Activated CD4-positive, alpha-beta T cell treated with anti-CD3 and anti-CD28 coated beads, Interleukin-2, amount 10 ng/mL, durations not matched to agents 7 days and 5 days (primary cell): ENCODE measurements around the gene CFAP54. TPM values are rescaled to one million over a fixed set of nuclear protein-coding genes. Genes with fewer than 3 reads are reported as not detected.

Source experiments
- CTCF ChIA-PET: fragments of 350-600 bp; sonication (Branson Sonifier 250); formaldehyde crosslinking; loops from one replicate; lab custom pipeline; 2021; ENCODE audit warnings: antibody characterized with exemption; lab: Charles Lee
- POLR2A ChIA-PET: fragments of 350-600 bp; sonication (Branson Sonifier 250); formaldehyde crosslinking; loops from one replicate; lab custom pipeline; 2021; ENCODE audit warnings: antibody characterized with exemption; lab: Charles Lee
- DNase-seq: peaks from one replicate; pipeline ENCODE4 v3.0.0-alpha.2; 2020
- H3K27ac Mint-ChIP-seq: one replicate; pipeline ENCODE4 v1.8.0; 2021; ENCODE audit warnings: mild to moderate bottlenecking, moderate library complexity, mixed read lengths
- H3K27me3 Mint-ChIP-seq: one replicate; pipeline ENCODE4 v1.8.0; 2021; ENCODE audit warnings: mixed read lengths
- H3K36me3 Mint-ChIP-seq: one replicate; pipeline ENCODE4 v1.8.0; 2021; ENCODE audit warnings: low read depth, mixed read lengths
- H3K4me1 Mint-ChIP-seq: one replicate; pipeline ENCODE4 v1.8.0; 2021; ENCODE audit warnings: mixed read lengths
- H3K4me3 Mint-ChIP-seq: one replicate; pipeline ENCODE4 v1.8.0; 2021; ENCODE audit warnings: mild to moderate bottlenecking, moderate library complexity, mixed read lengths
- H3K9me3 Mint-ChIP-seq: one replicate; pipeline ENCODE4 v1.8.0; 2021; ENCODE audit warnings: mixed read lengths
- total RNA-seq, 2 experiments: library from RNA; stranded (reverse); gene quantifications; one replicate each; pipeline ENCODE4 v1.2.3, GENCODE V29; 2021

CFAP54 gene
- total RNA-seq, 2 experiments from 2014 or later: 0.23 to 0.40 TPM

DNA sequence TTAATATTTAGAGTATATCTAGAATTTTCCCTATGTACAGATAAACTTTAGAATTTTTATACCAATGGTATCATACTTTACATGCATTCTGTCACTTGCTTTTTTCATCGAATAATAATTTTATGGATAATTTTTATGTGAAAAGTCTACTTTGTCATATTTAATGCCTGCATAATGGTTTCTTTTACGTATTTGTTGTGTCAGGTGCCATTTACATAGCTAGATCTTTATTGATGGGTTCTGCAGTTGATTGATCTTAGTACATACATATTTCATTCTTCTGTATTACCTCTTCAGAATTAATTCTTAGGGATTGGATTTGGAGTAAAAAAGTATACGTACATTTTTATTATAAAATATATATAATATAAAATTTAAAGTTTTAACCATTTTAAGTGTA is 340.0 kb downstream of the CFAP54 start:
- ChIA-PET POLR2A (no interaction called here), CTCF (no interaction called here)
- Mint-ChIP-seq H3K4me1 (no peaks in the 10 kb centered on the region), H3K4me3 (no peak overlapping the region), H3K27ac (no peak overlapping the region), H3K36me3 (no peaks in the 10 kb centered on the region), H3K27me3 (no peaks in the 10 kb centered on the region), H3K9me3 (peaks cover 2% of the 10 kb centered on the region)
- no peak for DNase-seq

- no peak overlapping the region for H3K27ac Mint-ChIP-seq
- H3K36me3 Mint-ChIP-seq: no peaks in the 10 kb centered on the region
- H3K4me1 Mint-ChIP-seq: no peaks in the 10 kb centered on the region
- H3K9me3 Mint-ChIP-seq: peaks cover 2% of the 10 kb centered on the region
- no peaks in the 10 kb centered on the region for H3K27me3 Mint-ChIP-seq
- CTCF ChIA-PET: no interaction called here
- POLR2A ChIA-PET: no interaction called here
- DNase-seq: no peak
- H3K4me3 Mint-ChIP-seq: no peak overlapping the region
Measured at GRCh38 chr12:96831346-96831745, 342.0 kb downstream of the CFAP54 start.

DNA sequence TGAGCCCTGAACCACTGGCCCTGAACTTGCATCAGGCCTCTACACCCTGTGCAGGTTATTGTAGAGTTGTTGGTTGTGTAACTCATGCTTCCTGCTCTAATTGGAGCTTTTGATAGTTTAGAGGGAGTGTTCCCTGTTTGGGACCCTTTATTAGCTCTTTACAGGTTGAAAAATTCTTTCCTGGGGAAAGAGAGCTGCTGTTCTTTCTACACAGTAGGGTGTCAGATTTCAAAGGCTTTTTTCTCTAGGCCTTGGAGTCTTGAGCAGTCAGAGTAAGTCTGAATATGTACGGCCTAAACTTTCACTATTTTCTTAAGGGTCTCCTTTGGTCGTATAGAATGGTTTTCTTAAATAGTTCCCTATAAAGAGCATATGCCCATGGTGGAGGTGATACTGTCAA is 356.9 kb downstream of the CFAP54 start:
- Mint-ChIP-seq H3K4me1 (no peaks in the 10 kb centered on the region), H3K9me3 (no peaks in the 10 kb centered on the region), H3K27me3 (peaks cover 9% of the 10 kb centered on the region), H3K36me3 (no peaks in the 10 kb centered on the region), H3K4me3 (no peak overlapping the region), H3K27ac (no peak overlapping the region)
- ChIA-PET POLR2A (no interaction called here), CTCF (interaction anchor here (1.3 kb wide), 1 partner anchor 15 kb away, joined by 3 read pairs; no protein-coding TSS in a partner anchor)
- DNase-seq: no peak

DNA sequence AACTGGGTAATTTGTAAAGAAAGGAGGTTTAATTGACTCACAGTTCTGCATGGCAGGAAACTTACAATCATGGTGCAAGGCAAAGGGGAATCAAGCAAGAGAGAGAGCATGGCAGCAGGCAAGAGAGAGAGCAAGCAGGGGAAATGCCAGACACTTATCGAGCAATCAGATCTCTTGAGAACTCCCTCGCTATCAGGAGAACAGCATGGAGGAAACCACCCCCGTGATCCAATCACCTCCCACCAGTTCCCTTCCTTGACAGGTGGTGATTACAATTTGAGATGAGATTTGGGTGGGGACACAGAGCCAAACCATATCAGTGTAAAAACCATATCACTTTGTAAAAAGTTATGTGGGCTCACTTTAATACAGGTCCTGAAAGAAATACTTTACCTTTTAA is 361.3 kb downstream of the CFAP54 start:
- CTCF ChIA-PET: no interaction called here

DNA sequence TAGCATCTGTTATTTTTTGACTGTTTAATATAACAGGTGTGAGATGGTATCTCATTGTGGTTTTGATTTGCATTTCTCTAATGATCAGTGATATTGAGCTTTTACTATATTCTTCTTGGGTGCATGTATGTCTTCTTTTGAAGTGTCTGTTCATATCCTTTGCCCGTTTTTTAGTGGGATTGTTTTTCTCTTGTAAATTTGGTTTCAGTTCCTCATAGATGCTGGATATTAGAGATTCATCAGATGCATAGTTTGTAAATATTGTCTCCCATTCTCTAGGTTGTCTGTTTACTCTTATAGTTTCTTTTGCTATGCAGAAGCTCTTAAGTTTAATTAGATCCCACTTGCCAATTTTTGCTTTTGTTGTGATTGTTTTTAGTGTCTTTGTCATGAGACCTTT is 368.8 kb downstream of the CFAP54 start:
- no peak overlapping the region for H3K4me3 Mint-ChIP-seq
- POLR2A ChIA-PET: no interaction called here
- H3K27me3 Mint-ChIP-seq: peaks cover 5% of the 10 kb centered on the region
- no peaks in the 10 kb centered on the region for H3K4me1 Mint-ChIP-seq
- H3K36me3 Mint-ChIP-seq: no peaks in the 10 kb centered on the region
- CTCF ChIA-PET: no interaction called here
- H3K9me3 Mint-ChIP-seq: no peaks in the 10 kb centered on the region
- no peak for DNase-seq
- no peak overlapping the region for H3K27ac Mint-ChIP-seq

More for the DNA sequence above, 361.3 kb downstream of the CFAP54 start:
- POLR2A ChIA-PET: no interaction called here
- Mint-ChIP-seq H3K4me1 (no peaks in the 10 kb centered on the region), H3K27ac (no peak overlapping the region), H3K36me3 (no peaks in the 10 kb centered on the region), H3K4me3 (no peak overlapping the region), H3K27me3 (peaks cover 6% of the 10 kb centered on the region), H3K9me3 (no peaks in the 10 kb centered on the region)
- DNase-seq: no peak

- Mint-ChIP-seq H3K27me3 (peaks cover 20% of the 10 kb centered on the region), H3K4me3 (no peak overlapping the region), H3K4me1 (no peaks in the 10 kb centered on the region), H3K27ac (no peak overlapping the region), H3K9me3 (no peaks in the 10 kb centered on the region), H3K36me3 (no peaks in the 10 kb centered on the region)
- DNase-seq: no peak
- ChIA-PET CTCF (no interaction called here), POLR2A (no interaction called here)
Measured at GRCh38 chr12:96861656-96862055, 372.3 kb downstream of the CFAP54 start.

DNA sequence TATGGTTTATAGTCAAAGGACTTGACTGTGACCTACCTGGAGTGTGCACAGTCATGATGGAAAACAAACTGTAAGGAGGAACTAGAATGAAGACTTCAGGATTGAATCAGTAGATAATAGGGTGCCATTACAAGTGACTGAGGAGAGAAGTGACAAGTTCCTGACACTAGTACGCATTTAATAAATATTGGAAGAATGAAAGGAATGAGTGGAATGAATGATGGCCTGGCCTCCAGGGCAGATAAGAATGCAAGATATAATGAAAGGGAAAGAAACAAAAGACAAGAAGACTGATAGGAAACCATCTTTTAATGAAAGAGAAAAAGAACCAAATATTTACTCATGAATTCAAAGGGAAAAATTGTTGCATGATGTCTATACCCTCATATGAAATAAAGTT is 372.9 kb downstream of the CFAP54 start:
- ChIA-PET POLR2A (no interaction called here), CTCF (no interaction called here)
- no peak overlapping the region for H3K27ac Mint-ChIP-seq
- no peaks in the 10 kb centered on the region for H3K36me3 Mint-ChIP-seq
- H3K27me3 Mint-ChIP-seq: peaks cover 20% of the 10 kb centered on the region
- no peaks in the 10 kb centered on the region for H3K9me3 Mint-ChIP-seq
- H3K4me1 Mint-ChIP-seq: no peaks in the 10 kb centered on the region
- DNase-seq: no peak
- H3K4me3 Mint-ChIP-seq: no peak overlapping the region

GRCh38 chr12:96864335-96864734 is 375.0 kb downstream of the CFAP54 start:
- no peaks in the 10 kb centered on the region for H3K9me3 Mint-ChIP-seq
- H3K4me3 Mint-ChIP-seq: no peak overlapping the region
- H3K36me3 Mint-ChIP-seq: no peaks in the 10 kb centered on the region
- DNase-seq: no peak
- peaks cover 23% of the 10 kb centered on the region for H3K27me3 Mint-ChIP-seq
- ChIA-PET CTCF (no interaction called here), POLR2A (no interaction called here)
- H3K27ac Mint-ChIP-seq: no peak overlapping the region
- H3K4me1 Mint-ChIP-seq: no peaks in the 10 kb centered on the region

GRCh38 chr12:96866801-96867590 is 377.6 kb downstream of the CFAP54 start:
- H3K4me1 Mint-ChIP-seq: no peaks in the 10 kb centered on the region
- no peak overlapping the region for H3K4me3 Mint-ChIP-seq
- no peaks in the 10 kb centered on the region for H3K36me3 Mint-ChIP-seq
- DNase-seq: no peak
- peaks cover 21% of the 10 kb centered on the region for H3K27me3 Mint-ChIP-seq
- ChIA-PET CTCF (no interaction called here), POLR2A (no interaction called here)
- no peak overlapping the region for H3K27ac Mint-ChIP-seq
- no peaks in the 10 kb centered on the region for H3K9me3 Mint-ChIP-seq

DNA sequence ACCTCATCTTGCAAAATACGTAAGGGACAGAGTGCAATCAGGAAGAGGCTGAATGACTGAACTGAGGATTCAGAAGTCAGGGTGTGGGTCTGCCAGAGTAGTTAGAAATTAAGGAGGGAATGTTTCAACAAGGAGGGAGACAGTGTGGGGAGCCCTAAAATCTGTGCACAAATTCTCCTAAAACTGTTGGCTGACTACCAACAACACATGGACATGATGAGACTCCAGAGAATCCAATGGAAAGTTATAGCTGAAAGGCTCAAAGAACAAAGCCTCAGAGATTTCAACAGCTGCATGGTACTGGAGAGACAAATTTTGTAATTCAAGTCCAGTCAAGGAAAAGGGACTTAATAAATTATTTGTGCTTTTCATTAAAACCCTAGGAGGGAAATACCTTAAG is 381.6 kb downstream of the CFAP54 start:
- CTCF ChIA-PET: no interaction called here
- POLR2A ChIA-PET: no interaction called here
- H3K4me1 Mint-ChIP-seq: no peaks in the 10 kb centered on the region
- H3K4me3 Mint-ChIP-seq: no peak overlapping the region
- peaks cover 8% of the 10 kb centered on the region for H3K27me3 Mint-ChIP-seq
- no peaks in the 10 kb centered on the region for H3K9me3 Mint-ChIP-seq
- H3K27ac Mint-ChIP-seq: no peak overlapping the region
- H3K36me3 Mint-ChIP-seq: no peaks in the 10 kb centered on the region
- DNase-seq: no peak

DNA sequence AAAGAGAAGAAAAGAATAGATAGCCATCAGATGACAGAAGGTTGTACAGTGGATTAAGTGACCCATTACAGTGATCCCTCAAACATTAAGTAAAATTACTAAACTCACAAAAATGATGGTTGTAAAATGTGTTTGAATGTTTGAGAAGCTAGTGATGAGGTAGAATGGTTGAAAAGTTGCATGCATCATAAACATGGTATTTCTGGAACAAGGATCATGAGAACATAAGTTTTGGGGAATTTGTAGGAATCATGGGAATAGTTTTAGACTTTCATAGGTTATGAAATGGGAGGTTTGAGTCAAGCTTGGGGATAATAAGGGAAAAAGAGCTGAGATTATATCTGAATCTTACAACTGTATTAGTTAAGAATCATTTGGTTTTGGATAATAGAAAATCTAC is 383.6 kb downstream of the CFAP54 start:
- Mint-ChIP-seq H3K27ac (no peak overlapping the region), H3K27me3 (peaks cover 4% of the 10 kb centered on the region), H3K9me3 (no peaks in the 10 kb centered on the region), H3K36me3 (no peaks in the 10 kb centered on the region), H3K4me3 (no peak overlapping the region), H3K4me1 (no peaks in the 10 kb centered on the region)
- DNase-seq: no peak
- POLR2A ChIA-PET: no interaction called here
- CTCF ChIA-PET: no interaction called here

DNA sequence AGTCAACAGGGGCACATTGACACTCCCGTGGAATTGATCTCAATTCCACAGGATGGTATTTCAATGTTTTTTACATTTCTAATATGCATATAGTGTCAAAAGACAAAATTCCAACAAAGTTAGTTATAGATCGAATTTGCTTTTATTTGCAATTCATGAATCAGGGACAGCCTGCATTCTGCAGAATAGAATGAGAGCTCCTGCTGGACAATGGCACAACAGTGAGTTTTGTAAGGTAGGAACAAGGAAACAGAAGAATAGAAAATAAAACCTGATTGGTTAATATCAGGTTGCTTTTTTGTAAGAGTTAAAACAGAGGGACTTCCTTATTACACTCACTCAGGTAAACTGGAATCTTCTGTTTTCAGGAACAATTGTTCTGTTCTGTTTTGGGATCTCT is 384.8 kb downstream of the CFAP54 start:
- Mint-ChIP-seq H3K27ac (no peak overlapping the region), H3K4me3 (no peak overlapping the region), H3K27me3 (peaks cover 4% of the 10 kb centered on the region), H3K9me3 (no peaks in the 10 kb centered on the region), H3K36me3 (no peaks in the 10 kb centered on the region), H3K4me1 (no peaks in the 10 kb centered on the region)
- ChIA-PET CTCF (no interaction called here), POLR2A (no interaction called here)
- no peak for DNase-seq

GRCh38 chr12:96876966-96877365 is 387.6 kb downstream of the CFAP54 start:
- CTCF ChIA-PET: no interaction called here
- no peak overlapping the region for H3K4me3 Mint-ChIP-seq
- no peak overlapping the region for H3K27ac Mint-ChIP-seq
- POLR2A ChIA-PET: no interaction called here
- no peaks in the 10 kb centered on the region for H3K36me3 Mint-ChIP-seq
- DNase-seq: no peak
- H3K9me3 Mint-ChIP-seq: no peaks in the 10 kb centered on the region
- no peaks in the 10 kb centered on the region for H3K4me1 Mint-ChIP-seq
- H3K27me3 Mint-ChIP-seq: peaks cover 5% of the 10 kb centered on the region

DNA sequence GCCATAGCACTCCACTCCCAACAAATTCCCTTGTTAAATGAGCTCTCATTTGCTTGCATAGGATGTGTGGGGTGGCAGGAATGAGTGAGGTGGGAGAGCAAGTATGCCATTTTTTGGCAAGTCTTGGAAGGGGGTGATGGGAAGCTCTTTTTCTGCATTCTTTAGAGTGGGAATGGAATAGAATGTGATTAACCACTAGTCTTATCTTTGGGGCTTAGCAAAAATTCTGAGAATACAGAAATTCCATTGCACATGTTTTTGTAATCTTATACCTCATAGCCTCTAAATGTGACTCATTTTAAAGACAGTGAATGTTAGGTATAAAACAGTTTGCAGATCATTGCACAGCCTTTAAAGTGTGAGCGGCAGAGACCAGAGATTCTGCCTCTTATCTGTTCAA is 389.3 kb downstream of the CFAP54 start:
- no peak overlapping the region for H3K4me3 Mint-ChIP-seq

More for the DNA sequence above, 389.3 kb downstream of the CFAP54 start:
- Mint-ChIP-seq H3K27ac (no peak overlapping the region), H3K36me3 (no peaks in the 10 kb centered on the region), H3K4me1 (no peaks in the 10 kb centered on the region), H3K9me3 (no peaks in the 10 kb centered on the region), H3K27me3 (peaks cover 6% of the 10 kb centered on the region)
- CTCF ChIA-PET: interaction anchor here (0.5 kb wide), 1 partner anchor 1541 kb away, joined by 3 read pairs; no protein-coding TSS in a partner anchor
- no peak for DNase-seq
- POLR2A ChIA-PET: no interaction called here
